SKM-1 treated with dmso at 0.1 percent for 144 hours (cell line): Measurements from ENCODE around the gene SH3PXD2A.

Source experiments
- DNase-seq: peaks from one replicate; lab custom pipeline; 2025; ENCODE audit not compliant: unreplicated experiment; lab: John Stamatoyannopoulos, UW

The SH3PXD2A gene

DNA sequence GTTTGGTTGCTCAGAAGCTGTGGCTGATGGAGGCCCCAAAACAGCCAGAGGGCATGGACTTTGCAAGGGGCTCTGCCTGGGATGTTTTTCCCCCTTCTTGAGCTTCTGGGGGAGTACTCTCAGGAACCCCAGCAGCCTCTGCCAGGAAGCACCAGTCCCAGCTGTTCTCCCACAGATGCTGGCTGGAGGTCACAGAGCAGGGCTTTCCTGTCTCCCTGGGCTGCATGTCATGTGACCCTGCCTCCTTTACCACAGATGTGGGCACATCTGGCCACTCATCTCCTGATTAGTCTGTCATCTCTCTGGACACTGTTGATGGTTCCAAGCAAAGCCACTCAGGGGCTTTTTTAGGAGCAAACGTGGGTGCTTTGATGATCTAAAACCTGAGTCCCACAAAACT is 225.2 kb downstream of the SH3PXD2A start:
- no peak for DNase-seq

DNA sequence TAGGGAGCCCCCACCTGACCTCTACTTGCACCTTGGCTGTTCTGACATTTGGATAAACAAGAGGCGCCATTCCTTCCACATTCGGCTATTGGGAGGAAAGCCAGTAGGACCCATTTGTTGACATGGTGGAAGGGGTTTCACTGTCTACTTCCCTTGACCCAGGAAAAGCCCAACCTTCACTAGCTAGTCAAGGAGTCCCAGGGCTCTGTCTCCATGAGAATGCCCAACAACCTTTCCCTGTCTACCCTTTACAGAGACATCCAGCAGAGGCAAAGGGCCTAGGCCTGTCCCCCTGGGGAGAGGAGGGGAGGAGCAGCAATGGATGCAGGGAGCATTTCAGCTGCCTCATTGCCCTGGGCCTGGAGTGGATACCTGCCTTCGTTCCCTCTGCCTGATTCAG is 225.8 kb downstream of the SH3PXD2A start:
- no peak for DNase-seq

DNA sequence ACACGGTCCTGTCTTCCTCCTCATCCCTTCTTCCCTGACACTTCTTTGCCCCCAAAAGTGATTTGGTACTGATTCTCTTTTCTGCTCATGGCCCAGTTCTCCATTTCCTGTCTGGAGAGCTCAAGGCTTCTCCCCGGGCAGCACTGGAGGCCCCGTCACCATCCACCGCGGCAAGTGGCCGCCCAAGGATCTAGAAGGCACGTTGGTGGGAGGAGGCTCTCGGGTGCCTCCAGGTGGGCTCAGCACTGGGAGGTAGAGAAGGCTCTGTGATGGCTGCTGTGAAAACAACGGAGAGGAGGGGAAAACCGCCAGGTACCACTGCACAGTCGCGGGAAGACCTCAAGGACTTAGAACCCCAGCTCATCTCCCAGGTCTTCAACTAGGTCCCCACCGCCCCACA is 227.5 kb downstream of the SH3PXD2A start:
- DNase-seq, result no peak

- no peak for DNase-seq
Measured at GRCh38 chr10:103627111-103627892, 228.1 kb downstream of the SH3PXD2A start.

GRCh38 chr10:103626178-103626577 is 229.2 kb downstream of the SH3PXD2A start:
- no peak for DNase-seq

DNA sequence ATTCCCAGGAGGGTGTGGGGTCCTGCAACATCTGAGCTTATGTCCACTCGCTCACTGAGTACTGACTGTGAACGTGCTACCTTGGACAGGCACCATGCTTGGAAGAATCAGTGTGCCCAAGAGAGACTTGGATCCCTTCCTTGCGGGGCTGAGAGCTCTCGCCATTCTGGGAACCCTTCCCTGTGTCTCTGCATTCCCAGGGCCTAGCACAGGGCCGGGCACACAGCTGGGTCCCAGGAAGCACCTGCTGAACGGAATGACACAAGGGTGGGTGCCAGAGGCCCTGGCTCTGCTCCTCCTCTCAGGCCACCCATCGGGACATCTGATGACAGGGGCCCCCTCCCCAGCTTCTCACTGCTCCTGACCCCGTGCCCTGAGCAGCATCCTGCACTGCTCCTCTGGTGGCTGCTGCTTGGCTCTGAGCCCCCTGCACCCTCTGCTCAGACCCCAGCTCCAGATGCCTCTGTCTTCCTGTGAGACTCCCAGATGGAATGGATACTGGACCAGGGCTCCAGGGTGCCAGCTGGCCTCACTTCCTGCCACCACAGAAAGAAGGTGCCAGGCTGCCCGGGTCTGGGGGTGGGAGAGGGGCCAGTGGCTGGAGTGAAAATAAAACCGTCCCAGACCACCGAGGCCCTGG is 232.3 kb downstream of the SH3PXD2A start:
- DNase-seq, result no peak

DNA sequence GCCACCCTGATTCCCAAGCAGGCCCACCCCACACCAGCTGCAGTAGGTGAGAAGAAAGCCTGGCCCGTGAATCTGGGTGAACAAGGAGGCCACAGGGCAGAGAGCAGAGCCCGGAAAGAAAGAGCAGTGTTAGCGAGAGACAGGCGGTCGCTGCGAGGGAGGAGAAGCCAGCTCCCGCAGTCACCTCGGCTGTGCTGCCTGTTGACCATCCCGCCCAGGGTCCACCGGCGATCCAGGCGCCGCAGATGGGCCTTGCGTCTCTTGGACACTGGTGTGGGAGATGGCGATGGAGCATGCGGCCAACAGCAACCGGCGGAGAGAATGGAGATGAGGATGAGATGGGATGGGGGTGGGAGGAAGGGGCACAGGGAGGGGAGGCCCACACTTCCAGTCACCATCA is 233.1 kb downstream of the SH3PXD2A start:
- DNase-seq, result no peak

GRCh38 chr10:103621783-103622125 is 233.6 kb downstream of the SH3PXD2A start:
- no peak for DNase-seq

DNA sequence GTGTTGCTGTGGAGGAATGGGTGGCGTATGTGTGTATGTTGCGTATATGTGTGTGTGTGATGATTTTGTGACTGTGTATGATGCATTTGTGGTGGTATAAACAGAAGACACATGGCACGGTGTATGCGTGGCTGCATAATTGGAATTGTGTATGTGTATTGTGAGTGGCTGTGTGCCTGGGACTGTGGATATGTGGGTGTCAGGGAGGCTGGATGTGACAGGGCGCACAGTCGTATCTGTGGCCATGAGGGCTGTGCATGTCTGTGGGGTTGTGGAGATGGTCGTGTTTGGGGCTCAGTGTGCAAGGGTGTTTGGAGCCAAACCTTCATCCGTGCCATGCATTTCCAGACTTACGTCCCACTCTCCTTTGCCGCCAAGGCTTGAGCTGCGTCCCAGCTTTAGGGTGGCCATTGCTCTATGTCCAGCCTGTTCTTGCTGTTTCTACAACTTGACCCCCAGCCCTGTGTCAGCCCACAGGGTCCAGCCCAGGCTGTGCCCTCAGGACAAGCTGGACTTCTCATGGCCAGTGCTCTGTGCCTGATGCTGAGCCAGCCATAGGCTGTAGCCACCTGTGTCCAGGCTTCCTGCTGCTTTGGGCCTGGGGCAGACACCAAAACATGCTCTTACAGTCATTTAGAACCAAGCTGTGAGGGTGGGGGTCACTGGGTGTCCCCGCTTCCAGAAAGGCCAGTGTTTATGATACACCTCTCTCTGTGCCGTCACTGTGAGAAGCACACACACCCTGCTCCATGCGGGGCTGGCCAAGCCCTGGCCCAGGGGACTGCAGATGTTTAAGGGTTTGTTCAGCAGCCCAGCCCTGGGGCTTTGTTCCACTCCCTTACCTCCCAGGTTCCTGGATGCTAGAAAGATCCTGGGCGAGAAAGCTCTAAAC is 234.2 kb downstream of the SH3PXD2A start:
- DNase-seq, result no peak

DNA sequence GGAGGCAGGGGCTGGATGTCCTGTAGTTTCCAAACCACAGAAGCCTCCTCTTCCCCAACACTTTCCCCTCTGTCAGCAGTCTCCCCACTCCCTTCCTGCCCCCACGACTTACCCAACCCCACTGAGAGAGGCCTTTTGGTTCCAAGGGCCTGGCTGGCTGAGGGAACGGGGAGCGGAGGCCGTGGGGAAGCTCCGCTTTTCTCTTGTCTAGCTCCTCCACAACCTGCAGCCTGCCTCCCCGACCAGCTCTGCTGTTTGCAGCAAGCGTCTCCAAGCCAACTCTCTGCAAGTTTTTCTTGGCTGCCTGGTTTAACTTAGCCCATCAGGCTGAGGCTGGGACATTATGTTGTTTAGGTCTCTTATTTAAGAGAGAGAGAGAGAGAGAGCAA is 235.0 kb downstream of the SH3PXD2A start:
- DNase-seq, result no peak

DNA sequence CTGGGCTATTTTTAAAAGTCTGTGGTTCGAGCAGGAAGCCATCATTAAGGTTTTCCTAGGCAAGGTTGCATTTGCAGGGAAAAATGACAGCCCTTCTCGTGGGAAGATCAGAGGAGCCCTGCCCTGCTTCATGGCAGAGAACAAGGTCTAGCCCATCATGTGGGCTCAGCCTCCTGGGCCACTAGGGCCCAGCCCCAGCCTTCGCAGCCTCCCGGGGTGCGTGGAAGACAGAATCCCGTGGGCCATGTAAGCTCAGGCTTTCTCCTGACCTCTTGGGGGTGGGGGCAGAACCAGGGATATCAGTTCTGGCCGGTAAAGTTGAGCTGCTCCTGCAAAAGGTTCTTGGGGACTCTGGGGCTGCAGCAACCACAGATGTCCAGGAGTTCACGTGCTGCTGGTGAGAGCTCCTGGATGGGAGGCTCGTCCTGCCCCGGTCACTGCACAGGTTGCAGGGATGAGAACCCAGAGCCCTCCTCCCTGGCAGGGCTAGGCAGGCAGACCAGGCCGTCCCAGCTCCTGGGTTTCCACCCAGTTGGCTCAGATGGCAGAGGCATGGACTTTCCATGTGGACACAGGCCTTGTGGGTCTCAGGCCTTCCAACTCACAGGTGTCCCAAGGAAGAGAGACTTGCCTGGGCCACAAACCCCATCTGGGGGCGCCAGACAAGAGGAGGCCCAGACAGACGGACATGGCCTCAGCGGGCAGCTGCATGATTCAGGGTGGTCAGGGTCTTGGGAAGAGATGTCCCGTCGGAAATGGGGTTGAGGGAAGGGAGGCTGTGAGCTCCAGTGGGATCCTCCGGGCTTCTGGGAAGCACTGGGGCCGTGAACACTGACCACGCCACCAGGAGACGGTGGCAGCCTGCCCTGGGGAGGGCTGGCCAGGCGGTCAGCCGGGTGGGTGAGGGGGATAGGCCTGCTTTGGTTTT is 235.7 kb downstream of the SH3PXD2A start:
- DNase-seq, result no peak

DNA sequence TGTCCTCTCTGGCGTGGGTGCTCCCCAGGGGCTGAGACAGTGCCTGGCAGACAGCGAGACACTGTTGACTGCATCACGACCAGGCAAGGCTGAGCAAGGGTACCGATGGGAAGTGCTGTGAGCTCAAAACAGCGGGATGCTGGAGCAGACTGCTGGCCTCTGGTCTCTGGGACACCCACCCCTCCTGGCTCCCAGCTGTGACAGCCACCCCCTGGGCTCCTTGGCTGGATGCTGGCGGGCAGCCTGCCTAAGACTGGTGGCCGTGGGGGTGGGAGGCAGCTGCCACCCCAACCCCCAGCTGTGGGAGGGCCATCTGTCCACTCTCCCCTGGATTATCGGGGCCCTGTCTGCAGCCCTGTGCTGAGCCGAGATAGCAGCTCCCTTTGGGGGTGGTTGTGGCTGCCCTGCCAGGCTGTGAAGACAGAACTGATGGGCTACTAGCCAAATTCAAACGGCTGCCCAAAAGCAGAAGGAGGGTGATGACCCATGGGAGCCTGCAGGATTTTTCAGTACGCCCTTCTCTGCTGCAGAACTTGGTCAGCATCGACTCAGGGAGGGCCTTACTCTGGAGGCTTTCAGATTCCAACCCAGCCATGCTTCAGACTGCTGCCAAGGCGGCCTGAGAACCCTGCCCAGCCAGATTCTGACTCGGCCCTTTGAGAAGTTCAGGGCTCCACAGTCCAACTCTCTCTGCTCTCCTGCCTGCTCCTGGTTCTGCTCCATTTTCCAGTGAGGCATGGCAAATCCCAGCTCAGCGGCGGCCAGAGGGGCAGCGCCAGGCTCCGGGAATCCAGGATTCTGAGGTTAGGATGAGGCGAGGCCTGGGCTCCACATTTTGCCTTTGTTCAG is 236.6 kb downstream of the SH3PXD2A start:
- no peak for DNase-seq

DNA sequence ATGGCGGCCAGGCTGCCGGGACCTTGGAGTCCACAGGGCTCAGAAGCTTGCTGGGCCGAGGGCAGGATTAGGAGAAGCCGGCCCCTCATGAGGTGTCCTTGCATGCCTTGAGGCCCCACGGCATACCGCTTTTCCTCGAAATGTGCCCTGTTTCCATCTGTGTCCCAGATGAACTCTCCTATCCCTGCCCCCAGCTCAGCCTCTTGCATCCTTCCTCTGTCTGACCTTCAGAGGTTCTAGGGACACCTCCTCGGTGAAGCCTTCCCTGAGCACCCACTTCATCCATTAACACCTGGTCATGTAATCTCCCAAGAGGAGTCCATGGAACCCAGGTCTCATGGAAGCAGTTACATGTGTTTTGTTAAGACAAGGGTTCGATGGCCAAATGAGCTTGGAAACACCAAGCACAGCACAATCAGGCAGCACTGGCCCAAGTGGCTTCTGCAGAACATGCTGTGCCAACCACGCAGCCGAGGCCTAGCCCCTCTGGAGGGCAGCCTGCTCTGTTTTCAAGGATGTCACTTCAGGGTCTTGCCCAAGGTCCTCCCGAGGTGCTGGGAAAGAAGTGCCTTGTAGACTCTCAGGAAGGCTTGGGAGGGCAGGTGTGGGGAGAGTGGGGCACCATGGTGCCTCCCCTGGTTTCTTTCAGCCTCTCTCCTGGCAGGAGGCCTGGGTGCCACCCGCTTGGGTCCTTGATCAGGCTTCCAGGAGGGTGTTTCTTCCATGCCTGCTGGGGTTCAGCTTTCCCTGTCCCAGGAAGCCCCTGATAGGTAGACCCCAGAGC is 237.6 kb downstream of the SH3PXD2A start:
- no peak for DNase-seq

DNA sequence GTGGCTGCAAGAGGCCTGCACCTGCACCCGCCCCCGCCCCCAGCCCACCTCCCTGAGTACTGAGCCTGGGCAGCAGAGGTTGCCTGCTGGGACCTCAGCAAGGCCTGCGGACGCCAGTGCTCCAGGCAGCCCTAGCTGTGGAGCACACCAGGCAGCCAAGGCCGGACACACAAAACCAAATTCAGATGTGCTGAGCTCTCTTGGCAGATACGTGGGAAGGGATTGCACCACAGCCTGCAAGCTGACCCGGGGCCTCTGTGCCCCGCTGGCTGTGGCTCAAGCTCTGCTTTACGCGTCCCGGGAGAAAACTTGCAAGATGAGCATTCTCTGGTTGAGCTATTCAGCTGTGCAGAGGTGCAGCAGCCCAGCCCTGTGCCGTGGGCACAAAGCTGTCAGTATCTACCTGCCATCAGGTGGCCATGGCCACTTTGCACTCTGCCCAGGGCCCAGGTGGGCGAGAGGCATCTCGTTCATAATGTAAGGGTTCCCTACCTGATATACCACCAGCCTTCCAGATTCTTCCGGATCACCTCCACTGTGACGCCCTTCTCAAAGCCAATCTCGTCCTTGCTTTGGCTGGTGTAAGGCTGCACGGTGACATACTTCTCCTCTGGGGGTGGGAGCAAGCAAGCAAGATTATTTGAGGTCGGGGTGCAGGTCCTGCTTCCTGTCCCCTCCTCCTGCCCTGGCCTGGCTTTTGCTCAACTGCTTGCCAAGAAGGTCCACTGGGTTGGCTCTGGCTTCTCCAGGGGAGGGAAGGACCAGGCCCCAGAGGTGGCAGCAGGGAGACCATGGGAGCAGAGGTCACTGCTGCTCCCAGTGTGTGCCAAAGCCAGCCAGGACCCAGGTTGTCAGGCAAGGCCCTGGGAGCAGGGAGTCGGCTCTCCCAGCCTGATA is 238.4 kb downstream of the SH3PXD2A start:
- no peak for DNase-seq

DNA sequence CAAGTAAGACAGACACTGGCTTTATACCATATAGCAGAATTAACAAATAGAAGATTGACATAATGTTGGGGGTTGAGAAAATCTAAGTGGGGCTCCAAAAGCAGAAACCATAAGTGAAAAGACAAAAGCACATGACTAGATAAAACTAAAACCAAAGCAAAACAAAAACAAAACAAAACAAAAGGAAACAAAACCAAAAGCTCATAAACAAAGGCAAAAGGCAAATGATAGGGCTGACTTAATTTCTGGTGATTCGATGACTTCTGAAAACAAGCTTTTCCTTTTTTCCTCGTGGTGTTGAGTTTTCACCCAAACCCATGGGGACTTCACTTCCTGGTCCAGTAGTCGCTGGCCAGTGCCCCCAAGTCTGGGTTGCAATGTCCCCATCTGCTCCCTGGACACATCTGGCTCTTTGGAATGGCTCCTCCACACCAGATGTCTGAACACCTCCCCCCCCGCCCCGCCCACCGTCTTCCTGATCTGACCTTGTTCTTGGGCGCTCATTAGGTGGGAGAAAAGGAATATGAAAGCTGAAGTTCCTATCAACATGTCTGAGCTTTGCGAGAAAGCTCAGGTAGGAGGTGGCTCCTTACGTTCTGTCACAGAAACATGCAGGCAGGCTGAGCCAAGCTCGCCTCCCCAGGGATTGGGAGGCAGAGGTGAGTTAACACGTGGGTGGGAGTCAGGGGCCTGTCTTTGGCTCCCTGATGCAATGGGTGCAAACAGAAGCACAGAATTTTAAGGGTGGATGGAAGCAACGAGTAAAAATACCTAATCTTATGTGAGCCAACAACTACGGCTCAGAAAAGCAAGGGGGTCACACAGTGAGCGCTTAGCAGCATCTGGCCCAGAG is 240.8 kb downstream of the SH3PXD2A start:
- no peak for DNase-seq

DNA sequence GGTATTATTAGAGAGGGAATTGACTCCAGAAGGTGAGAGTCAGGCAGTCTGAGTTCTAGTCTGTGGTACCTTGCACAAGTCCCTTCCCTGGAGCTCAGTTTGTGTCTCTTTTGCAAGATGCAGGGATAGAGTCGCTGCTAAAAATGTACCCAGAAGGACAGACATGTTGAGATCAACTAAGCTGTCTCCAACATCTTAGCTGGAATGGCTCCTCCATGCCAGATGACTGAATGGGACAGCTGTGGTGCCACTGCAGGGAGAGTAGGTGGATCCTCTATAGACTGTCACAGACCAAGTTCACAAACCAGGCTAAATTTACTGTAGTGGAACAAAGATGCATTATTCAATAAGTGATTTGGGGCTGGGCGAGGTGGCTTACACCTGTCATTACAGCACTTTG is 241.8 kb downstream of the SH3PXD2A start:
- DNase-seq, result no peak
